ENCODE data around the gene XPNPEP1.

XPNPEP1 gene

GRCh38 chr10:109861081-109861480, 62.2 kb downstream of the XPNPEP1 start:
- DNase-seq = no peak

GRCh38 chr10:109859221-109859620, 64.1 kb downstream of the XPNPEP1 start:
- no peak for DNase-seq

- DNase-seq = no peak
These were observed 67.6 kb downstream of the XPNPEP1 start for GRCh38 chr10:109855746-109856145.

GRCh38 chr10:109853921-109854320, 69.4 kb downstream of the XPNPEP1 start:
- DNase-seq = no peak

GRCh38 chr10:109852475-109853037, 70.8 kb downstream of the XPNPEP1 start:
- peak; percentile 33 to 54 (median 44) for DNase-seq

GRCh38 chr10:109851616-109852474, 71.5 kb downstream of the XPNPEP1 start:
- no peak for DNase-seq

GRCh38 chr10:109846832-109847231, 76.5 kb downstream of the XPNPEP1 start:
- no peak for DNase-seq

- DNase-seq = no peak
These were observed 78.0 kb downstream of the XPNPEP1 start for GRCh38 chr10:109845308-109845707.

- DNase-seq = no peak
These were observed 84.6 kb downstream of the XPNPEP1 start for GRCh38 chr10:109838592-109839244.

- DNase-seq = no peak
These were observed 85.9 kb downstream of the XPNPEP1 start for GRCh38 chr10:109837384-109837783.

- no peak for DNase-seq
These were observed 88.1 kb downstream of the XPNPEP1 start for GRCh38 chr10:109835257-109835656.

- DNase-seq = no peak
These were observed 91.5 kb downstream of the XPNPEP1 start for GRCh38 chr10:109831846-109832245.

- DNase-seq = no peak
These were observed 99.1 kb downstream of the XPNPEP1 start for GRCh38 chr10:109824206-109824605.

GRCh38 chr10:109823196-109823595, 100.1 kb downstream of the XPNPEP1 start:
- DNase-seq = no peak

- DNase-seq = no peak
These were observed 101.6 kb downstream of the XPNPEP1 start for GRCh38 chr10:109821672-109822071.

- no peak for DNase-seq
These were observed 102.5 kb downstream of the XPNPEP1 start for GRCh38 chr10:109820620-109821405.

- DNase-seq = no peak
These were observed 103.5 kb downstream of the XPNPEP1 start for GRCh38 chr10:109819807-109820206.
